Measurements from ENCODE around the gene RAPGEF1.

- no peak for TF ChIP-seq CTCF (IDR thresholded peaks at IDR 0.05)
- TF ChIP-seq POLR2A (IDR thresholded peaks at IDR 0.05), result no peak
These were observed 45.0 kb upstream of the RAPGEF1 start for GRCh38 chr9:131784748-131785501.

Data from uterus (tissue), 2 donors.